Type B pancreatic cell (in vitro differentiated cells): ENCODE data around the gene CYP19A1. TPM values are rescaled to one million over a fixed set of nuclear protein-coding genes. Genes with fewer than 3 reads are reported as not detected.
A peak's percentile ranks its signal among the peaks of the same experiment; 100 is the strongest.
"Not testable (repeated sequence)": the region's sequence is repeated elsewhere in the genome, so short reads cannot be mapped to it uniquely, and the experiment has no call there.

Experiments
- DNase-seq: peaks from one replicate; pipeline ENCODE4 v3.0.0; 2021; ENCODE audit warnings: mixed read lengths; ENCODE audit not compliant: unreplicated experiment; ENCODE audit errors: extremely low spot score
- H3K27ac Mint-ChIP-seq: 2 replicates; pipeline ENCODE4 v1.8.0; 2021; ENCODE audit warnings: mild to moderate bottlenecking, mixed read lengths
- H3K27me3 Mint-ChIP-seq: 2 replicates; pipeline ENCODE4 v1.8.0; 2021; ENCODE audit warnings: mixed read lengths
- H3K36me3 Mint-ChIP-seq: 2 replicates; pipeline ENCODE4 v1.8.0; 2021; ENCODE audit warnings: mixed read lengths
- H3K4me1 Mint-ChIP-seq: one replicate; pipeline ENCODE4 v1.8.0; 2021; ENCODE audit warnings: mixed read lengths; ENCODE audit not compliant: unreplicated experiment
- H3K4me3 Mint-ChIP-seq: 2 replicates; pipeline ENCODE4 v1.8.0; 2021; ENCODE audit warnings: mild to moderate bottlenecking, mixed read lengths
- H3K9me3 Mint-ChIP-seq: 2 replicates; pipeline ENCODE4 v1.8.0; 2021; ENCODE audit warnings: mixed read lengths
- total RNA-seq: library from RNA; stranded (reverse); gene quantifications from 2 replicates; pipeline ENCODE4 v1.2.1, GENCODE V29; 2021; ENCODE audit warnings: low replicate concordance
- TF ChIP-seq, protein P1 (sequence below): fragments of 200-600 bp; sonication (generic); conservative IDR thresholded peaks from 2 replicates; pipeline ENCODE4 v1.5.0; 2021; ENCODE audit warnings: antibody characterized with exemption, mild to moderate bottlenecking

Gene CYP19A1
- total RNA-seq, 1 donor from 2014 or later = 1.3 TPM

GRCh38 chr15:51284871-51285270 lies 53.5 kb downstream of the CYP19A1 start:
- TF ChIP-seq, protein P1, sequence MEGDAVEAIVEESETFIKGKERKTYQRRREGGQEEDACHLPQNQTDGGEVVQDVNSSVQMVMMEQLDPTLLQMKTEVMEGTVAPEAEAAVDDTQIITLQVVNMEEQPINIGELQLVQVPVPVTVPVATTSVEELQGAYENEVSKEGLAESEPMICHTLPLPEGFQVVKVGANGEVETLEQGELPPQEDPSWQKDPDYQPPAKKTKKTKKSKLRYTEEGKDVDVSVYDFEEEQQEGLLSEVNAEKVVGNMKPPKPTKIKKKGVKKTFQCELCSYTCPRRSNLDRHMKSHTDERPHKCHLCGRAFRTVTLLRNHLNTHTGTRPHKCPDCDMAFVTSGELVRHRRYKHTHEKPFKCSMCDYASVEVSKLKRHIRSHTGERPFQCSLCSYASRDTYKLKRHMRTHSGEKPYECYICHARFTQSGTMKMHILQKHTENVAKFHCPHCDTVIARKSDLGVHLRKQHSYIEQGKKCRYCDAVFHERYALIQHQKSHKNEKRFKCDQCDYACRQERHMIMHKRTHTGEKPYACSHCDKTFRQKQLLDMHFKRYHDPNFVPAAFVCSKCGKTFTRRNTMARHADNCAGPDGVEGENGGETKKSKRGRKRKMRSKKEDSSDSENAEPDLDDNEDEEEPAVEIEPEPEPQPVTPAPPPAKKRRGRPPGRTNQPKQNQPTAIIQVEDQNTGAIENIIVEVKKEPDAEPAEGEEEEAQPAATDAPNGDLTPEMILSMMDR = no peak
- Mint-ChIP-seq H3K9me3 (no peaks in the 10 kb centered on the region), H3K27me3 (no peaks in the 10 kb centered on the region), H3K36me3 (no peaks in the 10 kb centered on the region), H3K4me1 (peaks cover 14% of the 10 kb centered on the region), H3K4me3 (no peak overlapping the region), H3K27ac (no peak overlapping the region)
- no peak for DNase-seq

GRCh38 chr15:51283026-51283425 lies 55.4 kb downstream of the CYP19A1 start:
- Mint-ChIP-seq H3K9me3 (no peaks in the 10 kb centered on the region), H3K27me3 (peaks cover 15% of the 10 kb centered on the region), H3K27ac (no peak overlapping the region), H3K36me3 (no peaks in the 10 kb centered on the region), H3K4me3 (no peak overlapping the region), H3K4me1 (peaks cover 5% of the 10 kb centered on the region)
- DNase-seq = no peak
- TF ChIP-seq, protein P1 = no peak

DNA sequence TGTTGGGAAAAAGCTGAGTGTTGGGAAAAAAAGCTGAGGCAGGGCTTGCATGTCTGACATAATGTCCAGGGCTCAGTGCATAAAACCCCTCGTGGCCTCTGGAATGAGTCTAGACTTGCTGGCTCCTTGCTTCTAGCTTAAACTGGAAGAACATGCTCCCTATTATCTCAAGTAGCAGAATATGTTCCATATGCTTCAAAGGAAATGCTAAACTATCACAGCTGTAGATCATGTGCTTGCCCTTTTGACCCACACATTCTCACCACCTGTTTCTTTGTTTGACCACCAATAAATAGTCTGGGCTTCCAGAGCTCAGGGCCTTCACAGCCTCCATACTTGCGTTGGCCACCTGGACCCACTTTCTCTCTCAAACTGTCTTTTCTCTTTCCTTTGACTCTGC lies 56.2 kb downstream of the CYP19A1 start:
- H3K36me3 Mint-ChIP-seq, DNase-seq, H3K9me3 Mint-ChIP-seq, H3K27ac Mint-ChIP-seq, H3K4me3 Mint-ChIP-seq, H3K4me1 Mint-ChIP-seq: not testable (repeated sequence)
- H3K27me3 Mint-ChIP-seq = peaks cover 15% of the 10 kb centered on the region

- no peaks in the 10 kb centered on the region for H3K36me3 Mint-ChIP-seq
- no peak overlapping the region for H3K27ac Mint-ChIP-seq
- TF ChIP-seq, protein P1 = peak; percentile 68
- no peak for DNase-seq
- H3K9me3 Mint-ChIP-seq = no peaks in the 10 kb centered on the region
- H3K4me1 Mint-ChIP-seq = peaks cover 5% of the 10 kb centered on the region
- peaks cover 16% of the 10 kb centered on the region for H3K27me3 Mint-ChIP-seq
- no peak overlapping the region for H3K4me3 Mint-ChIP-seq
These were observed 56.9 kb downstream of the CYP19A1 start for GRCh38 chr15:51281368-51281967.

GRCh38 chr15:51280838-51281237 lies 57.6 kb downstream of the CYP19A1 start:
- Mint-ChIP-seq H3K4me3 (no peak overlapping the region), H3K27me3 (peaks cover 22% of the 10 kb centered on the region), H3K9me3 (no peaks in the 10 kb centered on the region), H3K27ac (no peak overlapping the region), H3K36me3 (no peaks in the 10 kb centered on the region), H3K4me1 (peaks cover 4% of the 10 kb centered on the region)
- no peak for DNase-seq
- TF ChIP-seq, protein P1 = no peak

DNA sequence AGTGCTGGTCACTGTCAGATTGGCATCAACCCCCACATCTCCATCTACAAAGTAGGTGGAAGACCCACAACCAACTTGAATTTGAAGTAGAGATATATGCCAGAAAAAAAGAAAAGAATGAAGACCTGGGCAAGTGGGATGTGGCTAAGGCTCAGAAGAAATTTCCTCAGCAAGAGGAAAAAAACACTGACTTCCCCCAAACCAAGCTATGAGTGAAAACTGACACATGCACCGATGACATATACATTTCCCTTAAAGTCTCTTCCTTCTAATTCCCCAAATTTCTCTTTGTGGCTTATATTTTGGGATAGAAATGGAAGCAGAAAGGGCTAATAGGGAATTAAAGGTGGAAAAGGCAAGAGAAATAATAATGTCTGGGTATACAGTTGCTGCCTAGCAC lies 59.0 kb downstream of the CYP19A1 start:
- DNase-seq = no peak
- no peak overlapping the region for H3K4me3 Mint-ChIP-seq

More for the DNA sequence above, 59.0 kb downstream of the CYP19A1 start:
- H3K9me3 Mint-ChIP-seq = no peaks in the 10 kb centered on the region
- TF ChIP-seq, protein P1 = no peak
- H3K36me3 Mint-ChIP-seq = no peaks in the 10 kb centered on the region
- H3K27me3 Mint-ChIP-seq = peaks cover 24% of the 10 kb centered on the region
- no peak overlapping the region for H3K27ac Mint-ChIP-seq
- H3K4me1 Mint-ChIP-seq = no peaks in the 10 kb centered on the region
